GM13976 (cell line): ENCODE measurements around the gene MCMBP.

Experiments
- DNase-seq: peaks from one replicate; pipeline ENCODE4 v3.0.0; 2012; ENCODE audit warnings: low spot score
- in situ Hi-C: fragments of 300-500 bp; cut with MboI; formaldehyde crosslinking; loops from one replicate; pipeline ENCODE4 v1.12.0; 2022; ENCODE audit warnings: low sequenced_read_pairs, mixed read lengths, inconsistent platforms; ENCODE audit not compliant: unreplicated experiment
- TF ChIP-seq, protein P1 (sequence below): IDR thresholded peaks from 2 replicates; pipeline ENCODE4 v1.5.1; 2012; ENCODE audit warnings: borderline replicate concordance, mild to moderate bottlenecking; ENCODE audit not compliant: insufficient read depth; ENCODE audit errors: extremely low read depth, missing control alignments, control extremely low read depth

The MCMBP gene

DNA sequence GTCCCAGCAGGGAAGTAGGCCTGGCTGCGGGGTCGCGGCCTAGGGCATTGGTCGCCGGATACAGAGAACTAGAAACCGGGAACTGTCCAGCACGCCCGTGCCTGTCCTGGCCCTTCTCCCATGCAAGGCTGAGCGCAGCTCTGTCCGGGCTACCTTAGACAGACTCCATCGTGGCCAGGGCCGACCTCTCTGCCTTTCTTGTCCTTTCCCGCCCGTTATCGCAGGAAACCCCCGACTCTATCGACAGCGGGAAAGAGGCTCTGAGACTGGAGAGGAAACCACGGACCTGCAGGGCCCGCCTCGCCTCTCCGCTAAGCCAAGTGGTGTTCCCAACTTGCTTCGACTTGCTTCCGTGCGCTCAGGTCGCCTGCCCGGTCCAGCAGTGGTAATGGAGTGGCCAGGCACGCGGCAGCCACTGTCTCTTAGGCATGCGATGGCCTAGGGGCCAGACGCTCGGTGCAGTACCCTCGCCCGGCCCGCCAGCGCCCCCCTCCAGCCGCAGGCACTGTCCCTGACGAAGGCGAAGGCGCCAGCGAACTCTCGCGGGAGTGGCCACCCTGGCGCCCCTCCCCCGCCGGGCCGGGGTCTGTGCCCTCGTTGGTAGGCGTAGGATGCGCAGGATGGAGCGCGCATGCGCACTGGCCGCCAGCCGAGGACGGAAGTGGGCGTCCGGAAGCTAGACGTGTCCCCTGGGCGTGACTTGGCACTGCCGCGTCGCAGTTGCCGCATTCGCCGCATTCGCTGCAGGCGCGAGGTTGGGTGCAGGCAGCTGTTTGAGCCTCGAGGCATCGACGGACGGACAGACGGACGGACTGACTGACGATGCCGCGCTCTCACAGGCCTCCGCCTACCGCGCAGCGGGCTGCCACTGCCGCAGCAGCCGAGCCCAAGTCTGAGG lies 54.4 kb downstream of the MCMBP start:
- no peak for DNase-seq
- in situ Hi-C loops = no loop called here
- TF ChIP-seq, protein P1, sequence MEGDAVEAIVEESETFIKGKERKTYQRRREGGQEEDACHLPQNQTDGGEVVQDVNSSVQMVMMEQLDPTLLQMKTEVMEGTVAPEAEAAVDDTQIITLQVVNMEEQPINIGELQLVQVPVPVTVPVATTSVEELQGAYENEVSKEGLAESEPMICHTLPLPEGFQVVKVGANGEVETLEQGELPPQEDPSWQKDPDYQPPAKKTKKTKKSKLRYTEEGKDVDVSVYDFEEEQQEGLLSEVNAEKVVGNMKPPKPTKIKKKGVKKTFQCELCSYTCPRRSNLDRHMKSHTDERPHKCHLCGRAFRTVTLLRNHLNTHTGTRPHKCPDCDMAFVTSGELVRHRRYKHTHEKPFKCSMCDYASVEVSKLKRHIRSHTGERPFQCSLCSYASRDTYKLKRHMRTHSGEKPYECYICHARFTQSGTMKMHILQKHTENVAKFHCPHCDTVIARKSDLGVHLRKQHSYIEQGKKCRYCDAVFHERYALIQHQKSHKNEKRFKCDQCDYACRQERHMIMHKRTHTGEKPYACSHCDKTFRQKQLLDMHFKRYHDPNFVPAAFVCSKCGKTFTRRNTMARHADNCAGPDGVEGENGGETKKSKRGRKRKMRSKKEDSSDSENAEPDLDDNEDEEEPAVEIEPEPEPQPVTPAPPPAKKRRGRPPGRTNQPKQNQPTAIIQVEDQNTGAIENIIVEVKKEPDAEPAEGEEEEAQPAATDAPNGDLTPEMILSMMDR = no peak

DNA sequence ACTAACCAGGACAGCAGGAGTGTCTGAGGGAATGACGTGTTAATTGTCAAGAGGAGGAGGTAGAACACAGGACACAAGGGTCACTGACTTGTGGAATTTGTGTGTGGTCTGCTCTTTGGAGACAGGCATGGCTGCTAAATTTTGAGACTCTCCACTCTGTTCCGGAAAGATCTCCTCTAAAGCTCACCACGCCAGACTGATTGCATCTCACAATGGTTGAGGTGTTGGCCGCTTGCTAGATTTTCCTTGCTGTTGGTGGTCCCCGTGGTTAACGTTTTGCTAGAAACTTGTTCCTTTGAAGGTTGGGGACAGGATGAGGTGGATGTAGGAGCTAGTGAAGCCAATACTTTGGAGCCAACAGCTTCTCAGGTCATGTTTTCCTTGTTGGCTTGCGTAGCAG lies 57.0 kb downstream of the MCMBP start:
- in situ Hi-C loops = no loop called here
- TF ChIP-seq, protein P1 = no peak
- DNase-seq = no peak

DNA sequence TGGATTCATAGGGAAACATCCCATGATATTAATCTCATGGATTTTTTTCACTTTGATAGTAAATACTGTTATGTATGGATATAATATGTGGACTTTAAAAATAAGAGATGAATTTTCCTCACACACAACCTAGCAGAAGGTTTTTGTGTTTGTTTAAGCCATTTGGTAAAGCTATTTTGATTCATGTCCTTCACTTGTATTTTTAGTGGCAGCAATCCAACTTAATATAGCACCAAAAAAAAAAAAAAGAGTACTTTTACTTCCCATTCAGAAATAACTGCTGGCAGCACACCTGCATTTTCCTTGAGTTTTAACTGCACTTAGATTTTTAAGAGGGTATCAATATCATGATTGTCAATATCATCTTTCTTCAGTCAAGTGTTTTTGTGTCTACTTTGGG lies 60.0 kb downstream of the MCMBP start:
- TF ChIP-seq, protein P1 = no peak
- in situ Hi-C loops = no loop called here
- DNase-seq = no peak

DNA sequence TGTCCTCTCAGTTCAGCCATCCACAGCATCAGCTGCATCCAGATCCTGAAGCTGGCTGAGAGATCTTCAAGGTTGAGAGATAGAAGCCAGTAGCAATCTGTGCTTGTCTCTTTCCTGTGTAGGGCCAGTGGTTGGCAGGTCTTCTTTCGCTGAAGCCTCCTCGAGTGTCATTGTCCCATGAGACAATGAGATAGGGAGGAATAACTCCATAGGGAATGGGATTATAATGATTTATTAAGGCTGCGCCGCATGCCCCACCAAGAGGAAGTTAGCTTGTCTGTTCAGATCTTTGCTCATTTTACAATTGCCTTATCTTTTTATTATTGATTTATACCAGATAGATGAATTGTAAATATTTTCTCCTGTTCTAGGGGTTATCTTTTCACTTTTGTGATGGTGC lies 61.5 kb downstream of the MCMBP start:
- no peak for DNase-seq
- in situ Hi-C loops = no loop called here
- TF ChIP-seq, protein P1 = no peak

DNA sequence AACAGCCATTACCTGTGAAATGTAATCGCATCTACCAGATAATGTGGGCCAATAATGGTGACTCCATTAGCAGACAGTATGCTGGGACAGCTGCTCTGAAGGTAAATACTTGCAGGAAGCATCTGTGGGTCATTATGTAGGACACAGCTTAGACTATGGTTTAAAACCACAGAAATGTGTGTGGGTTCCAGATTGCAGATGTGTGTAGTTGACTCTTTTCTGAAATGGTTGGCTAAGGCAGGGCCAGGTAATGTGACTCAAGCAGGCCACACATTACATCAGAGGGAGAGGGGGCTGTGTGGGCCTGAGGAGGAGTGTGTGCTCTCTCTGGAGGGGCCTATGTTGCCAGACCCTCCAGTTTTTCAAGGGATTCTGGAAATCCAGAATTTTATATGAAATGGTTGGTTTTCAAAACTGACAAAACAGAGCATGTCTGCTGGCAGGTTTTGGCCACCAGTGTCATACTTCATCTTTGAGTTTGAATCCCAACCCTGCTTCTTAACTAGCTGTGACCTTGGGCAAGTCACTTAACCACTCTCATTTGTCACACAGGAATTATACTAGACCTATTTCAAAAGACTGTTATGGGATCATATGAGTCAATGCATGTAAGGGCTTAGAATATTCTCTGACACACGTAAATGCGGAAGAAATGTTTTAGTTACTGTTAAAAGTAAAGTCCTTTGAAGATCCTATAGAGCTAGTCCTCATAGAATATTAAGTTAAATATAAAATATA lies 64.5 kb downstream of the MCMBP start:
- TF ChIP-seq, protein P1 = no peak
- DNase-seq = peak; percentile 38
- in situ Hi-C loops = no loop called here

DNA sequence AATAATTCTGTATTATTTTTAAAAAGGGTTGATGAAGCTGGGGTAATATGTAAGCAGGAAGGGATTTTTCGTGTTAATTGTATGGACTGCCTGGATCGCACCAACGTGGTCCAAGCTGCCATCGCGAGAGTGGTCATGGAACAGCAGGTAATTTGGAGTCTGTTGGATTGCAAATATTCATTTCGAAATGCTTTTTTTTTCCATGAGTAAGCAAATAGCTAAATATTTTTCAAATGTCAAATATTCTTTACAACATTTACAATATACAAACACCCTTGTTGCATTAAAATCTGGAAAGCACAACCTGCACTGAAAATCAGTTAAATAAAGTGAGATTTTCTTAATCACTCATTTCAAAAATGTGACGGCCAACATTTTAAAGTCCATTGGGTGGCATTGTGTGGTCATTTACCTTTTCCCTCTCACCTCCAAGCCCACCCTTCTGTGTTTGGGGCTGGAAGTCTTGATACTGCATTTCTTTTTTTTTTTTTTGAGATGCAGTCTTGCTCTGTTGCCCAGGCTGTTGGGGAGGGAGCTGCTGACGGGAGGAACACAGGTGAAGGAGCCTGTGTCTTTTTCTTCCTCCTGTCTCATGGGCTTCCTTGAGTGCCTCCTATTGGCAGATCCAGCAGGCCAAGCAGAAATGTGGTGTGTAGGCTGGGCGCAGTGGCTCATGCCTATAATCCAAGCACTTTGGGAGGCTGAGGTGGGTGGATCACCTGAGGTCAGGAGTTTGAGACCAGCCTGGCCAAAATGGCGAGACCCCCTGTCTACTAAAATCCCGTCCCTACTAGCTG lies 66.1 kb downstream of the MCMBP start:
- in situ Hi-C loops = no loop called here
- no peak for DNase-seq
- TF ChIP-seq, protein P1 = no peak
